K562 (cell line): Measurements from ENCODE around the gene PPP3CB. TPM values are rescaled to one million over a fixed set of nuclear protein-coding genes. Genes with fewer than 3 reads are reported as not detected.

ENCODE experiments used
- ARID3A ChIP-seq: IDR thresholded peaks from 2 replicates; pipeline ENCODE4 v1.6.1; 2012; ENCODE audit warnings: low read depth, low read length, improper control_type of control experiment, borderline replicate concordance
- ARID4B ChIP-seq: sonication (generic); formaldehyde crosslinking; IDR thresholded peaks from 2 replicates; pipeline ENCODE4 v1.8.0; 2022; ENCODE audit warnings: mild to moderate bottlenecking, missing genetic modification reagents
- BCLAF1 ChIP-seq, 2 experiments: fragments of 450-650 bp in 1 of 2; IDR thresholded peaks; 2 replicates each; pipeline ENCODE4 v1.6.1; 2011 to 2017; ENCODE audit warnings: low read depth in 2 of 2, antibody characterized with exemption in 1 of 2, borderline replicate concordance in 1 of 2, low read length in 1 of 2, mild to moderate bottlenecking in 1 of 2, mixed read lengths in 1 of 2; ENCODE audit not compliant: control insufficient read depth in 1 of 2
- NUFIP1 ChIP-seq: fragments of 450-650 bp; IDR thresholded peaks from 2 replicates; pipeline ENCODE4 v1.6.1; 2018; ENCODE audit not compliant: partially characterized antibody
- STAT6 ChIP-seq: sonication (generic); formaldehyde crosslinking; IDR thresholded peaks from 2 replicates; pipeline ENCODE4 v1.8.1; 2023; ENCODE audit warnings: mild to moderate bottlenecking, missing genetic modification reagents
- ZBTB26 ChIP-seq: fragments of 450-650 bp; formaldehyde crosslinking; IDR thresholded peaks from 2 replicates; pipeline ENCODE4 v1.4.0; 2022; ENCODE audit warnings: missing genetic modification characterization
- ZFP91 ChIP-seq: sonication (generic); formaldehyde crosslinking; IDR thresholded peaks from 2 replicates; pipeline ENCODE4 v1.8.0; 2022; ENCODE audit warnings: mild to moderate bottlenecking, missing genetic modification reagents
- ZNF431 ChIP-seq: sonication (generic); formaldehyde crosslinking; IDR thresholded peaks from 2 replicates; pipeline ENCODE4 v1.8.0; 2022; ENCODE audit warnings: mild to moderate bottlenecking, missing genetic modification reagents
- polyA plus RNA-seq, 8 experiments: library from polyadenylated mRNA; depleted of rRNA in 4 of 8; stranded (reverse) in 5 of 8; unstranded in 3 of 8; fragments of >200 nt; fragmentation: Nextera tagmentation in 2 of 8; fragmentation: Illumina TruSeq in 1 of 8; extraction: Ambion mirVana in 2 of 8; extraction: Trizol in 1 of 8; gene quantifications; 2 replicates each; pipeline versions ENCODE4 v1.2.1 to v1.2.3, GENCODE V29; 2011 to 2014; ENCODE audit warnings: inconsistent platforms in 1 of 8, missing spikeins in 1 of 8
- total RNA-seq, 7 experiments: library from RNA; depleted of rRNA in 6 of 7; stranded (reverse); fragments of >200 nt in 6 of 7; fragmentation: Illumina TruSeq in 2 of 7; extraction: Trizol in 2 of 7; gene quantifications; 2 replicates each; pipeline versions ENCODE4 v1.2.1 to v1.2.3, GENCODE V29; 2011 to 2021; ENCODE audit warnings: low replicate concordance in 1 of 7

PPP3CB gene
- total and polyA plus RNA-seq, 9 of the 15 experiments (the other 6 are each of a cell fraction or from before 2014, with no cell fraction given), result 9.6 to 27.6 (median 17.8) TPM

GRCh38 chr10:73501651-73502050 is 5.8 kb upstream of the PPP3CB start (continued):
- no peak for TF ChIP-seq ARID4B (CRISPR knock-in tag)
- no peak for TF ChIP-seq BCLAF1 (IDR thresholded peaks at IDR 0.05; ENCODE audit: borderline replicate concordance in 1 of 2, control insufficient read depth in 1 of 2, low read depth in 2 of 2, low read length in 1 of 2)
- TF ChIP-seq ZBTB26 (CRISPR knock-in tag), result no peak
- TF ChIP-seq STAT6 (CRISPR knock-in tag), result no peak
- TF ChIP-seq ZNF431 (CRISPR knock-in tag), result no peak
- peak; percentile 22; the same call in 1 of the 2 replicates for TF ChIP-seq ARID3A
- no peak for TF ChIP-seq ZFP91
- no peak for TF ChIP-seq NUFIP1
